Neural crest cell (in vitro differentiated cells): ENCODE data around the gene DSC2. TPM values are rescaled to one million over a fixed set of nuclear protein-coding genes. Genes with fewer than 3 reads are reported as not detected.

Source experiments
- DNase-seq: peaks from one replicate; pipeline ENCODE4 v3.0.0; 2021; ENCODE audit warnings: low read depth, mixed read lengths, low spot score
- H3K27ac Mint-ChIP-seq: one replicate; pipeline ENCODE4 v1.8.0; 2021; ENCODE audit warnings: mild to moderate bottlenecking, mixed read lengths; ENCODE audit not compliant: unreplicated experiment
- H3K27me3 Mint-ChIP-seq: 2 replicates; pipeline ENCODE4 v1.8.0; 2021; ENCODE audit warnings: low read depth, mild to moderate bottlenecking, mixed read lengths
- H3K36me3 Mint-ChIP-seq: 2 replicates; pipeline ENCODE4 v1.8.0; 2021; ENCODE audit warnings: low read depth, mild to moderate bottlenecking, mixed read lengths
- H3K4me1 Mint-ChIP-seq: 2 replicates; pipeline ENCODE4 v1.8.0; 2021; ENCODE audit warnings: mixed read lengths
- H3K4me3 Mint-ChIP-seq: one replicate; pipeline ENCODE4 v1.8.0; 2021; ENCODE audit warnings: mild to moderate bottlenecking, mixed read lengths
- H3K9me3 Mint-ChIP-seq: 2 replicates; pipeline ENCODE4 v1.8.0; 2021; ENCODE audit warnings: mixed read lengths
- CTCF ChIP-seq: fragments of 200-600 bp; sonication (generic); conservative IDR thresholded peaks from 2 replicates; pipeline ENCODE4 v1.5.0; 2021; ENCODE audit warnings: antibody characterized with exemption, mild to moderate bottlenecking
- total RNA-seq: library from RNA; stranded (reverse); gene quantifications from 2 replicates; pipeline ENCODE4 v1.2.1, GENCODE V29; 2021

The DSC2 gene
- total RNA-seq, 1 donor from 2014 or later: 9.8 TPM

- H3K4me1 Mint-ChIP-seq: peaks cover 12% of the 10 kb centered on the region
Observed at GRCh38 chr18:31064130-31064529, 38.1 kb downstream of the DSC2 start.

GRCh38 chr18:31061945-31062344 is 40.3 kb downstream of the DSC2 start:
- no peak for DNase-seq
- Mint-ChIP-seq H3K4me3 (no peak overlapping the region), H3K36me3 (no peaks in the 10 kb centered on the region), H3K9me3 (no peaks in the 10 kb centered on the region), H3K27me3 (no peaks in the 10 kb centered on the region), H3K4me1 (peaks cover 12% of the 10 kb centered on the region), H3K27ac (no peak overlapping the region)
- TF ChIP-seq CTCF: no peak

More at GRCh38 chr18:31064130-31064529, 38.1 kb downstream of the DSC2 start:
- TF ChIP-seq CTCF: no peak
- no peak overlapping the region for H3K4me3 Mint-ChIP-seq
- no peaks in the 10 kb centered on the region for H3K9me3 Mint-ChIP-seq
- DNase-seq: no peak
- H3K27ac Mint-ChIP-seq: no peak overlapping the region
- H3K27me3 Mint-ChIP-seq: no peaks in the 10 kb centered on the region
- H3K36me3 Mint-ChIP-seq: no peaks in the 10 kb centered on the region

GRCh38 chr18:31058897-31059296 is 43.3 kb downstream of the DSC2 start:
- TF ChIP-seq CTCF: no peak
- H3K4me3 Mint-ChIP-seq: no peak overlapping the region
- no peak for DNase-seq
- H3K27me3 Mint-ChIP-seq: no peaks in the 10 kb centered on the region
- no peaks in the 10 kb centered on the region for H3K4me1 Mint-ChIP-seq
- no peaks in the 10 kb centered on the region for H3K36me3 Mint-ChIP-seq
- no peak overlapping the region for H3K27ac Mint-ChIP-seq
- H3K9me3 Mint-ChIP-seq: no peaks in the 10 kb centered on the region

- Mint-ChIP-seq H3K9me3 (peaks cover 3% of the 10 kb centered on the region), H3K27ac (no peak overlapping the region), H3K27me3 (no peaks in the 10 kb centered on the region), H3K4me1 (no peaks in the 10 kb centered on the region), H3K4me3 (no peak overlapping the region), H3K36me3 (no peaks in the 10 kb centered on the region)
- no peak for DNase-seq
- TF ChIP-seq CTCF: no peak
Observed at GRCh38 chr18:31057917-31058316, 44.3 kb downstream of the DSC2 start.

- DNase-seq: no peak
- Mint-ChIP-seq H3K4me1 (no peaks in the 10 kb centered on the region), H3K4me3 (no peak overlapping the region), H3K27me3 (no peaks in the 10 kb centered on the region), H3K27ac (no peak overlapping the region), H3K9me3 (peaks cover 4% of the 10 kb centered on the region), H3K36me3 (no peaks in the 10 kb centered on the region)
- TF ChIP-seq CTCF: no peak
Observed at GRCh38 chr18:31057051-31057450, 45.2 kb downstream of the DSC2 start.

GRCh38 chr18:31056296-31056695 is 45.9 kb downstream of the DSC2 start:
- no peaks in the 10 kb centered on the region for H3K36me3 Mint-ChIP-seq
- no peaks in the 10 kb centered on the region for H3K27me3 Mint-ChIP-seq
- no peak for DNase-seq

More at GRCh38 chr18:31056296-31056695, 45.9 kb downstream of the DSC2 start:
- Mint-ChIP-seq H3K9me3 (peaks cover 4% of the 10 kb centered on the region), H3K4me1 (no peaks in the 10 kb centered on the region), H3K4me3 (no peak overlapping the region), H3K27ac (no peak overlapping the region)
- no peak for TF ChIP-seq CTCF
